Measurements from ENCODE around the gene HPGDS.

HPGDS gene

GRCh38 chr4:94307231-94307871 is 35.3 kb downstream of the HPGDS start:
- Histone ChIP-seq H3K27me3 (ENCODE audit: control insufficient read depth, low read length) (no peaks in the 10 kb centered on the region), H3K4me3 (ENCODE audit: low read length) (no peak overlapping the region), H3K79me2 (ENCODE audit: control insufficient read depth, low read length) (no peaks in the 10 kb centered on the region), H3K27ac (ENCODE audit: low read depth, low read length) (no peak overlapping the region), H3F3A (ENCODE audit: control insufficient read depth, insufficient read depth) (no peaks in the 10 kb centered on the region), H4K20me1 (ENCODE audit: control insufficient read depth, insufficient read depth, low read depth, low read length) (no peaks in the 10 kb centered on the region), H3K9me2 (replicated peaks; ENCODE audit: control insufficient read depth, low read length) (no peaks in the 10 kb centered on the region), H3K4me1 (ENCODE audit: control insufficient read depth, low read length) (no peaks in the 10 kb centered on the region), H3K4me2 (ENCODE audit: low read length) (no peak overlapping the region), H3K9me3 (ENCODE audit: control insufficient read depth, insufficient read depth, low read length) (no peaks in the 10 kb centered on the region), H3K36me3 (ENCODE audit: control insufficient read depth, low read length) (no peaks in the 10 kb centered on the region)
- TF ChIP-seq EZH2phosphoT487 (IDR thresholded peaks at IDR 0.05; ENCODE audit: borderline replicate concordance, low read length) (no peak), CTCF (IDR thresholded peaks at IDR 0.05; ENCODE audit: low read depth, low read length, poor library complexity, severe bottlenecking) (no peak)

GRCh38 chr4:94306713-94307112 is 35.9 kb downstream of the HPGDS start:
- Histone ChIP-seq H3K27ac (ENCODE audit: low read depth, low read length) (no peak overlapping the region), H4K20me1 (ENCODE audit: control insufficient read depth, insufficient read depth, low read depth, low read length) (no peaks in the 10 kb centered on the region), H3K27me3 (ENCODE audit: control insufficient read depth, low read length) (no peaks in the 10 kb centered on the region), H3K4me2 (ENCODE audit: low read length) (no peak overlapping the region), H3K9me2 (replicated peaks; ENCODE audit: control insufficient read depth, low read length) (no peaks in the 10 kb centered on the region), H3K9me3 (ENCODE audit: control insufficient read depth, insufficient read depth, low read length) (no peaks in the 10 kb centered on the region), H3K4me3 (ENCODE audit: low read length) (no peak overlapping the region), H3K79me2 (ENCODE audit: control insufficient read depth, low read length) (no peaks in the 10 kb centered on the region), H3K4me1 (ENCODE audit: control insufficient read depth, low read length) (no peaks in the 10 kb centered on the region), H3F3A (ENCODE audit: control insufficient read depth, insufficient read depth) (no peaks in the 10 kb centered on the region), H3K36me3 (ENCODE audit: control insufficient read depth, low read length) (no peaks in the 10 kb centered on the region)
- TF ChIP-seq CTCF (IDR thresholded peaks at IDR 0.05; ENCODE audit: low read depth, low read length, poor library complexity, severe bottlenecking) (no peak), EZH2phosphoT487 (IDR thresholded peaks at IDR 0.05; ENCODE audit: borderline replicate concordance, low read length) (no peak)

- no peak overlapping the region for H3K27ac ChIP-seq (ENCODE audit: low read depth, low read length)
- H3K9me3 ChIP-seq (ENCODE audit: control insufficient read depth, insufficient read depth, low read length) = no peaks in the 10 kb centered on the region
- no peaks in the 10 kb centered on the region for H3K36me3 ChIP-seq (ENCODE audit: control insufficient read depth, low read length)
- H3K4me3 ChIP-seq (ENCODE audit: low read length) = no peak overlapping the region
- H3K4me1 ChIP-seq (ENCODE audit: control insufficient read depth, low read length) = no peaks in the 10 kb centered on the region
- no peak overlapping the region for H3K4me2 ChIP-seq (ENCODE audit: low read length)
- no peaks in the 10 kb centered on the region for H3K9me2 ChIP-seq (replicated peaks; ENCODE audit: control insufficient read depth, low read length)
- TF ChIP-seq CTCF (IDR thresholded peaks at IDR 0.05; ENCODE audit: low read depth, low read length, poor library complexity, severe bottlenecking) (no peak), EZH2phosphoT487 (IDR thresholded peaks at IDR 0.05; ENCODE audit: borderline replicate concordance, low read length) (no peak)
- H3K79me2 ChIP-seq (ENCODE audit: control insufficient read depth, low read length) = no peaks in the 10 kb centered on the region
- no peaks in the 10 kb centered on the region for H3K27me3 ChIP-seq (ENCODE audit: control insufficient read depth, low read length)
- no peaks in the 10 kb centered on the region for H3F3A ChIP-seq (ENCODE audit: control insufficient read depth, insufficient read depth)
- H4K20me1 ChIP-seq (ENCODE audit: control insufficient read depth, insufficient read depth, low read depth, low read length) = no peaks in the 10 kb centered on the region
Observed at GRCh38 chr4:94305466-94306225, 37.0 kb downstream of the HPGDS start.
